Stimulated activated CD4-positive, alpha-beta T cell treated with anti-CD3 and anti-CD28 coated beads, TNF-alpha, amount 100 ng/mL, for 4 hours (primary cell): Measurements from ENCODE around the gene CSNK1G2.

ENCODE experiments used
- DNase-seq, 3 experiments: peaks; one replicate each; pipeline ENCODE4 v3.0.0-alpha.2; 2020; ENCODE audit warnings: low read depth in 3 of 3

The CSNK1G2 gene

GRCh38 chr19:2016041-2016807, 75.3 kb downstream of the CSNK1G2 start:
- peak in 1 of 3 experiments; percentile 47 for DNase-seq

GRCh38 chr19:2018752-2019151, 77.8 kb downstream of the CSNK1G2 start:
- DNase-seq = no peak

- DNase-seq = no peak
Observed at GRCh38 chr19:2021453-2022140, 80.6 kb downstream of the CSNK1G2 start.

- no peak for DNase-seq
Observed at GRCh38 chr19:2022289-2022688, 81.3 kb downstream of the CSNK1G2 start.

- no peak for DNase-seq
Observed at GRCh38 chr19:2026770-2027169, 85.8 kb downstream of the CSNK1G2 start.

GRCh38 chr19:2027361-2027760, 86.4 kb downstream of the CSNK1G2 start:
- no peak for DNase-seq
